ENCODE results near the gene TMEM217.
"Not testable (repeated sequence)": the region's sequence is repeated elsewhere in the genome, so short reads cannot be mapped to it uniquely, and the experiment has no call there.

Gene TMEM217

DNA sequence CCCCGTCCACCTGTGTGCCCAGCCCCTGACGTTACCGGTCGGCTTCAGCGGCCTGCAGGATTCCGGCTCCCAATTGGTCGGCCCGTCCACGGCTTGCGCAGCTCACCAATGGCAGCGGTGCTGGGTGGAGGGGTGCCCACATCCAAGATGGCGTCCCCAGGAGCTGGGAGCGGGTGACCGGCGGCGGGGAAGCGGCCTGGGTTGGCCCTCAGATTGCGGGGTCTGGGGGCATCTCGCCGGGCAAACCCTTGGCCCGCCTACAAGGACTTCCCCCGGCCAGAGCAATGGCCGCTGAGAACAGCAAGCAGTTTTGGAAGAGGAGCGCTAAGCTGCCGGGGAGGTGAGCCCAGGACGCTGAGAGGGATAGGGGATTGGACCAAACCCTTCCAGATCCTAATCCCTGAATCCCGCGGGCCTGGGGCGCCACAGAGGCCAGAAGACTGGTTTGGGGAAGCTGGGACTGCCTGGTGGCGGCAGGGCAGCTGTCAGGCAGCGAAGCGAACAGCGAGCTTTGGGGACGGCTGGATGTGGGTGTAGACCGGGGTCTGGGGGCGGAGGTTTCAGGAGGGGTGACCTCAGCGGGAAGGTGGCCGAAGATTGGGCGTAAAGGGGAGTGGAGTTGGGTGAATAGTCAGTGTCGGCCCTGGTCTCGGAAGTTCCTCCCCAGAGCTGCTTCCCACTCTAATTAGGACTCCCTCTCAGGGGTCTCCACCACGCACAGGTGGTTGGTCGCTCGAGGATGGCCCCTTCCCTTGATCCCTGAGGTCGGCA is at the start of gene TMEM217, which contains the start of gene TBC1D22B:
TSS of gene TMEM217 (minus strand) at position 511 of the 771 bp plus-strand sequence. CDS start 39,114 bp downstream, outside the sequence.
TSS of gene TBC1D22B (plus strand) at position 139 of the 771 bp plus-strand sequence. CDS start at position 285, 146 bp downstream.
- CTCF ChIA-PET: interaction anchor here (0.6 to 0.9 kb wide), 2 partner anchors 26 to 498 kb away, joined by 3 to 4 read pairs; no protein-coding TSS in a partner anchor
- peak within 1 kb of the TSS; percentile 76 for H3K27ac ChIP-seq
- TF ChIP-seq, protein P1, sequence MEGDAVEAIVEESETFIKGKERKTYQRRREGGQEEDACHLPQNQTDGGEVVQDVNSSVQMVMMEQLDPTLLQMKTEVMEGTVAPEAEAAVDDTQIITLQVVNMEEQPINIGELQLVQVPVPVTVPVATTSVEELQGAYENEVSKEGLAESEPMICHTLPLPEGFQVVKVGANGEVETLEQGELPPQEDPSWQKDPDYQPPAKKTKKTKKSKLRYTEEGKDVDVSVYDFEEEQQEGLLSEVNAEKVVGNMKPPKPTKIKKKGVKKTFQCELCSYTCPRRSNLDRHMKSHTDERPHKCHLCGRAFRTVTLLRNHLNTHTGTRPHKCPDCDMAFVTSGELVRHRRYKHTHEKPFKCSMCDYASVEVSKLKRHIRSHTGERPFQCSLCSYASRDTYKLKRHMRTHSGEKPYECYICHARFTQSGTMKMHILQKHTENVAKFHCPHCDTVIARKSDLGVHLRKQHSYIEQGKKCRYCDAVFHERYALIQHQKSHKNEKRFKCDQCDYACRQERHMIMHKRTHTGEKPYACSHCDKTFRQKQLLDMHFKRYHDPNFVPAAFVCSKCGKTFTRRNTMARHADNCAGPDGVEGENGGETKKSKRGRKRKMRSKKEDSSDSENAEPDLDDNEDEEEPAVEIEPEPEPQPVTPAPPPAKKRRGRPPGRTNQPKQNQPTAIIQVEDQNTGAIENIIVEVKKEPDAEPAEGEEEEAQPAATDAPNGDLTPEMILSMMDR (conservative IDR thresholded peaks at IDR 0.05; ENCODE audit: low read depth): no peak
- DNase-seq (ENCODE audit: low spot score): peak; percentile 99
- POLR2A ChIA-PET (ENCODE audit: low non-redundant PET): interaction anchor here (0.5 to 0.7 kb wide), 4 partner anchors 16 to 199 kb away, joined by 3 to 4 read pairs (median 3); no protein-coding TSS in a partner anchor

DNA sequence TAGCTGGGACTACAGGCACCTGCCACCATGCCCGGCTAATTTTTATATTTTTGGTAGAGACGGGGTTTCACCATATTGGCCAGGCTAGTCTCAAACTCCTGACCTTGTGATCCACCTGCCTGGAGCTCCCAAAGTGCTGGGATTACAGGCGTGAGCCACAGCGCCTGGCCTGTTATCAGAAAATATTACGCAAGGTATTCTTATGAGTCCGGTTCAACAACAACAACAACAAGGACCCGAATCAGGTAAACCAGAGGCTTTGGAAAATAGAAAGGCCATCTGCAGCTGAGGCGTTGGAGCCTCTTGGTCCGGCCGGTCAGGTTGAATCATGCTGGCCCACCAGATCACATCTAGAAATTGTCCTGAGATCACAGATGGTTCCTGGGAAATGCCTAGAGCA is 49.5 kb upstream of the TMEM217 start:
- CTCF ChIA-PET: interaction anchor here (0.5 kb wide), 1 partner anchor 19 kb away, joined by 3 read pairs; no protein-coding TSS in a partner anchor
- DNase-seq (ENCODE audit: low spot score); POLR2A ChIA-PET (ENCODE audit: low non-redundant PET); H3K27ac ChIP-seq: not testable (repeated sequence)

DNA sequence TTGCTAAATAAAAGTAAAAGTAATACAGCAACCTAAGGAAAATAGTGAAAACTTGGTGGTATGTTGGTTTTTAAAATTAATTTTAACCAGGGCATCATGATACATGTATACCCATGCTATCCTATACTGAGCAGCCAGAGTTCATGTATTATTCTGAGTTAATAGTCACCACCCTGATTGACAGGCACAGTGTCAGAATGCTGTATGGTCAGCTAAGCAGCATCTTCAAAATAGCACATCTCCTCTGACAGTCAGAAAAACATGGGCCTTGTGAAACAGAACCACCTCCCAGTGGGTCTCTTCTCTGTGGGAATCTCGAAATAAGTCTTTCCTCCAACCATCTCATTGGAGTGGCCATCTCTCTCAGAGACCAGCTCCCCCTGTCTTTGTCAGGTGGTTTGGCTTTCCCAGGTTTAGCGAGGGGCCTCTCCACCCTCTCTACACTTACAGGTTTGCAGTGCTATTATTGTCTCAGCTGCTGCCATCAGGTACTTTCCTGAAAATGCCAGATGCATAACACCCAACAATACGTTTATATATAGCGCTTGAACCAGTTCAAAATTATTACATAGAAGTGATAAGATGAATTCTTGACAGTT is 48.8 kb upstream of the TMEM217 start:
- no peak overlapping the region for H3K27ac ChIP-seq
- ChIA-PET POLR2A (ENCODE audit: low non-redundant PET) (no interaction called here), CTCF (interaction anchor here (3.8 kb wide), 1 partner anchor 7 kb away, joined by 17 read pairs; no protein-coding TSS in a partner anchor)
- TF ChIP-seq, protein P1 (conservative IDR thresholded peaks at IDR 0.05; ENCODE audit: low read depth): no peak
- DNase-seq (ENCODE audit: low spot score): no peak

DNA sequence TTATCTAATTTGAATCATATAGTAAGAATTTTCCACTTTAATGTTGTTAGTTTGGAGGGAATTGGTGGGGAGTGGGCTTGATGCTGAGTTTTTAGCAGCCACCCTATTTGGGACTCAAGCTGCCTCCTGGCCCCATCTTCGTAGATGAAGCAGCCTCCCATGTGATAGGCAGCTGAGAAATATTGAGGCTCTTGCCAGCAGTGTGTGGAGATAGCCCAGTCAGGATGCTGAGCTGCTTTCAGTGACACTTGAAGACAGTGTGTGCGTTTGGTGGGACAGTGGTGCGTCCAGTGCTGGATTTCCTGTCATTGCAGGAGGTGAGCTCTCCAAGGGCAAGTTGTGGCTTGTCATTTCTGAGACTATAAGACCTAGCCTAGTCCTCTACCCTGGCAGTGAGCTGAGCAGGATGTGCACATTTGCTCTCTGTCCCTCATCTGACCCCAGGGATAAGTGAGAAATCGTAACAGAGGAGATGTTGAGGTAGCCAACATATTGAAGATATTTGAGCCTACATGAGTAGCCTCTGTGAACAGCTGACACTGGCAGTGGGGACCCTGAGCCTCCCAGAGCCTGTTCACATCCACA is 48.0 kb upstream of the TMEM217 start:
- POLR2A ChIA-PET (ENCODE audit: low non-redundant PET): no interaction called here
- DNase-seq (ENCODE audit: low spot score): peak; percentile 13
- TF ChIP-seq, protein P1 (conservative IDR thresholded peaks at IDR 0.05; ENCODE audit: low read depth): no peak
- H3K27ac ChIP-seq: peak overlapping the region; percentile 23
- CTCF ChIA-PET: interaction anchor here (0.5 to 3.8 kb wide), 2 partner anchors 8 to 47 kb away, joined by 3 to 17 read pairs; no protein-coding TSS in a partner anchor

DNA sequence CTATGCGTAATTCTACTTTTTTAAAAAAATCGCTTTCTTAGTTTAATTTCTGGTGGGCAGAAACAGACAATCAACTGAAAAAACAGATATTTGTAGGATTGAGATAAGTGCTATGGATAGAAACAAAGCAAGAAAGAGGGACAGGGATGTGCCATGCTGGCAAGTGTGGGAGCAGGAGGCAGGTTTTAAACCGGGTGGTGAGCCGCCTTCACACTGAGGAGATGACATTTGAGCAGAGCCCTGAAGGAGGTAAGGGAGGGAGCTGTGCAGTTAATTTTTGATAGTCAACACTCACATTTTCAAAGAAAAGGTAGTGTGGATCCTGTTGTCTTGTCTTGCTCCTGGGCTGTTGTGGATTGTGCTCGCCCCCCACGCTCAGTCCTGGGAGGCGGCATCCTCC is 46.8 kb upstream of the TMEM217 start:
- TF ChIP-seq, protein P1 (conservative IDR thresholded peaks at IDR 0.05; ENCODE audit: low read depth): no peak
- H3K27ac ChIP-seq: no peak overlapping the region
- CTCF ChIA-PET: interaction anchor here (1.3 to 3.8 kb wide), 2 partner anchors 9 to 62 kb away, joined by 3 to 17 read pairs; no protein-coding TSS in a partner anchor
- POLR2A ChIA-PET (ENCODE audit: low non-redundant PET): no interaction called here
- DNase-seq (ENCODE audit: low spot score): no peak

DNA sequence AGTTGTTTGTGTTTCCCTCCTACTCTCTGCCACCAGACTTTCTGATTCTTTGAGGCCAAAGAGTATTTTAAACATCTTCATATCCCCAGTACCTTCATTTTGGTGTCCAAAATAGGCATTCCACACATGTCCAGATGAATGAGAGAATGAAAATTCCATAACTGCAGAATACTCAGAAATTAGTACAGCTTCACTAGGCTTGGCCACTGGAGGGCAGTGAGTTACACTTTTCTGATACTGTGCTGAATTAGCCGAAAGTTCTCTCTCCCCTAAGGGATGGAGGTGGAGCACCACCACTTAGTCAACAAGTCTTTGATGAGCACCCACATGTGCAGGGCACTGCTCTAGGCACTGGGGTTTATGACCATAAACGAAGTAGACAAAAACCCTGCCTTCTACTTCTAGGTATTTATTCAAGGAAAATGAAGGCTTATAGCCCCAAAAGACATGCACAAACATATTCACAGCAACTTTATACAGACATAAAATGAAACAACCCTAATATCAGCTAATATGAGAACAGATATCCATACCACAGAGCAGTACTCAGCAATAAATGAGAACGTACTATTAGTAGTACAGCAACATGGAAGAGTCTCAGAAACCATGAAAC is 46.1 kb upstream of the TMEM217 start:
- DNase-seq (ENCODE audit: low spot score): peak; percentile 36
- TF ChIP-seq, protein P1 (conservative IDR thresholded peaks at IDR 0.05; ENCODE audit: low read depth): peak; percentile 64
- ChIA-PET POLR2A (ENCODE audit: low non-redundant PET) (interaction anchor here (0.5 kb wide), 1 partner anchor 17 kb away, joined by 3 read pairs; no protein-coding TSS in a partner anchor), CTCF (interaction anchor here (0.5 to 3.8 kb wide), 6 partner anchors 10 to 529 kb away, joined by 3 to 17 read pairs (median 3); no protein-coding TSS in a partner anchor)
- no peak overlapping the region for H3K27ac ChIP-seq

Measured in RWPE1 (cell line).